GOT3 (cell line): ENCODE measurements around the gene WDR81.
"Not testable (repeated sequence)": the region's sequence is repeated elsewhere in the genome, so short reads cannot be mapped to it uniquely, and the experiment has no call there.

Source experiments
- DNase-seq: peaks from one replicate; lab custom pipeline; 2025; ENCODE audit warnings: mixed read lengths; lab: John Stamatoyannopoulos, UW

The WDR81 gene

GRCh38 chr17:1713160-1713877 is 11.2 kb upstream of the WDR81 start:
- DNase-seq, result no peak

- no peak for DNase-seq
These were observed 10.6 kb upstream of the WDR81 start for GRCh38 chr17:1713878-1714426.

GRCh38 chr17:1714427-1714979 is 10.0 kb upstream of the WDR81 start:
- peak; percentile 86 for DNase-seq

- DNase-seq, result peak; percentile 77
These were observed 9.3 kb upstream of the WDR81 start for GRCh38 chr17:1714980-1715802.

GRCh38 chr17:1715803-1716075 is 8.8 kb upstream of the WDR81 start:
- DNase-seq, result no peak

- DNase-seq, result peak; percentile 99
These were observed 8.2 kb upstream of the WDR81 start for GRCh38 chr17:1716076-1716911.

- peak; percentile 76 for DNase-seq
These were observed 7.4 kb upstream of the WDR81 start for GRCh38 chr17:1716912-1717695.

- DNase-seq, result no peak
These were observed 5.9 kb upstream of the WDR81 start for GRCh38 chr17:1718362-1719165.

GRCh38 chr17:1720856-1721386 is 3.6 kb upstream of the WDR81 start:
- DNase-seq, result no peak

- DNase-seq, result not testable (repeated sequence)
These were observed 2.5 kb upstream of the WDR81 start for GRCh38 chr17:1722022-1722421.

- no peak for DNase-seq
These were observed 551 bp downstream of the WDR81 start for GRCh38 chr17:1724869-1725641.

GRCh38 chr17:1725642-1726511 is 1.4 kb downstream of the WDR81 start:
- no peak for DNase-seq

GRCh38 chr17:1726626-1727257 is 2.2 kb downstream of the WDR81 start:
- DNase-seq, result no peak

- DNase-seq, result no peak
These were observed 2.8 kb downstream of the WDR81 start for GRCh38 chr17:1727258-1727789.

- no peak for DNase-seq
These were observed 3.5 kb downstream of the WDR81 start for GRCh38 chr17:1727876-1728630.

GRCh38 chr17:1729966-1730325 is 5.4 kb downstream of the WDR81 start:
- DNase-seq, result no peak
